Upper lobe of left lung (tissue), 4 donors: ENCODE data around the gene GDF10.

ENCODE experiments used
- CTCF ChIP-seq, 6 experiments: fragments of 450-650 bp in 4 of 6; fragments of 200-600 bp in 2 of 6; sonication (generic) in 2 of 6; IDR thresholded peaks; one replicate each; pipeline ENCODE4 v1.5.1; 2016 to 2019; ENCODE audit warnings: antibody characterized with exemption in 6 of 6
- EP300 ChIP-seq, 4 donors: sonication (generic); formaldehyde crosslinking; IDR thresholded peaks; one replicate each; pipeline ENCODE4 v1.5.1; 2017; ENCODE audit warnings: antibody characterized with exemption in 4 of 4, control low read depth in 2 of 4
- POLR2A ChIP-seq, 4 donors: fragments of 450-650 bp; IDR thresholded peaks; one replicate each; pipeline ENCODE4 v1.5.1; 2016 to 2017; ENCODE audit warnings: antibody characterized with exemption in 4 of 4, mild to moderate bottlenecking in 2 of 4
- POLR2AphosphoS5 ChIP-seq, 2 donors: sonication (generic); formaldehyde crosslinking; IDR thresholded peaks; one replicate each; pipeline ENCODE4 v1.5.1; 2017; ENCODE audit warnings: antibody characterized with exemption in 2 of 2

- TF ChIP-seq CTCF (IDR thresholded peaks at IDR 0.05) = no peak
- TF ChIP-seq POLR2A (IDR thresholded peaks at IDR 0.05) = no peak
- TF ChIP-seq EP300 (IDR thresholded peaks at IDR 0.05) = no peak
- TF ChIP-seq POLR2AphosphoS5 (IDR thresholded peaks at IDR 0.05) = no peak
Measured at GRCh38 chr10:47261121-47261520, 38.9 kb upstream of the GDF10 start.
